Measurements from ENCODE around the gene CDK11A. TPM values are rescaled to one million over a fixed set of nuclear protein-coding genes. Genes with fewer than 3 reads are reported as not detected.

The CDK11A gene
- total and polyA plus RNA-seq, 2 of the 8 experiments (the other 6 are each of a cell fraction or from before 2014, with no cell fraction given), result 15.0 to 45.6 TPM

- H3K27me3 ChIP-seq (replicated peaks in 1 of 4; ENCODE audit: control insufficient read depth in 3 of 4, extremely low read depth in 1 of 4, insufficient read depth in 3 of 4, low read length in 3 of 4), result no peaks in the 10 kb centered on the region
- no peaks in the 10 kb centered on the region for H3K9me3 ChIP-seq (ENCODE audit: insufficient read depth in 2 of 2, low read depth in 1 of 2, low read length in 1 of 2)
- peaks cover 7 to 63% (median 39%) of the 10 kb centered on the region in 4 experiments for H3K36me3 ChIP-seq (ENCODE audit: control insufficient read depth in 2 of 4, insufficient read depth in 4 of 4, low read length in 3 of 4)
- H2AK5ac ChIP-seq (ENCODE audit: low read depth, low read length), result no peak overlapping the region
- TF ChIP-seq KDM5A (IDR thresholded peaks at IDR 0.05; ENCODE audit: low read length) (no peak), ZNF274 (IDR thresholded peaks at IDR 0.05; ENCODE audit: borderline replicate concordance, extremely low read depth, low read length) (no peak), NANOG (IDR thresholded peaks at IDR 0.05; ENCODE audit: insufficient read depth, low read depth, low read length, poor library complexity, severe bottlenecking) (no peak), KDM4A (IDR thresholded peaks at IDR 0.05; ENCODE audit: low read depth, low read length, severe bottlenecking) (no peak), RNF2 (IDR thresholded peaks at IDR 0.05; ENCODE audit: borderline replicate concordance, low read depth, low read length, missing control alignments, poor library complexity, severe bottlenecking) (no peak)
- H3K14ac ChIP-seq (ENCODE audit: insufficient read length), result no peak overlapping the region
- no peak overlapping the region for H2AFZ ChIP-seq (ENCODE audit: low read length)
- H3K4me1 ChIP-seq (replicated peaks in 1 of 4; ENCODE audit: control insufficient read depth in 3 of 4, insufficient read depth in 4 of 4, low read length in 3 of 4), result no peaks in the 10 kb centered on the region
- no peak overlapping the region for H3K4me2 ChIP-seq (ENCODE audit: insufficient read depth in 1 of 2, low read depth in 2 of 2, low read length in 2 of 2)
- 92% methylated on average over 14 of the region's 15 CpGs; no CpG with 5 or more reads in 1 of the 2 experiments for WGBS, 2 experiments (ENCODE audit: extremely low coverage in 1 of 2, insufficient coverage in 1 of 2, insufficient read length in 1 of 2, insufficient replicate concordance in 2 of 2, low coverage in 1 of 2, low lambda C conversion rate in 2 of 2, missing lambda C conversion rate in 1 of 2)
- H3K18ac ChIP-seq (ENCODE audit: extremely low read depth, low read length), result no peak overlapping the region
- H2BK15ac ChIP-seq (ENCODE audit: low read length), result no peak overlapping the region
- POLR2A ChIA-PET (ENCODE audit: partially characterized antibody), result interaction anchor here (1.5 to 2.5 kb wide), 2 partner anchors 12 to 24 kb away, joined by 4 to 7 read pairs; no protein-coding TSS in a partner anchor
- no peak overlapping the region for H3K23ac ChIP-seq (ENCODE audit: insufficient read length)
- no peak overlapping the region for H4K5ac ChIP-seq (ENCODE audit: insufficient read length, low read depth, low read length)
- FAIRE-seq (no peak), DNase-seq (ENCODE audit: low read depth in 1 of 2, low spot score in 2 of 2) (no peak)
- H3K23me2 ChIP-seq (ENCODE audit: low read depth, low read length), result no peaks in the 10 kb centered on the region
- no peak overlapping the region for H2BK12ac ChIP-seq (ENCODE audit: low read depth, low read length)
- H2BK20ac ChIP-seq (ENCODE audit: low read length), result no peak overlapping the region
- no peak overlapping the region for H3K56ac ChIP-seq (replicated peaks; ENCODE audit: insufficient read length, low read depth, low read length)
- peaks cover 5% of the 10 kb centered on the region for H3K79me1 ChIP-seq (ENCODE audit: low read depth, low read length)
- H2BK120ac ChIP-seq (replicated peaks; ENCODE audit: low read depth, low read length), result no peak overlapping the region
- H4K20me1 ChIP-seq (replicated peaks in 1 of 2; ENCODE audit: control insufficient read depth in 1 of 2, insufficient read depth in 2 of 2, low read length in 2 of 2), result peaks cover 16 to 29% of the 10 kb centered on the region in 2 experiments
- no peak overlapping the region for H2BK5ac ChIP-seq (ENCODE audit: low read depth, low read length)
- no peak overlapping the region for H3K9ac ChIP-seq (replicated peaks in 1 of 4; ENCODE audit: extremely low read depth in 1 of 4, low read depth in 3 of 4, low read length in 3 of 4)
- H4K8ac ChIP-seq (ENCODE audit: extremely low read depth, insufficient read depth, low read length), result no peak overlapping the region
- CTCF ChIA-PET (ENCODE audit: partially characterized antibody), result interaction anchor here (0.8 to 1.1 kb wide), 2 partner anchors 39 to 150 kb away, joined by 3 read pairs; no protein-coding TSS in a partner anchor
- peaks cover 5 to 17% of the 10 kb centered on the region in 2 experiments; a peak in 2 of 4 replicates for H3K79me2 ChIP-seq (ENCODE audit: control insufficient read depth in 1 of 2, insufficient read depth in 2 of 2, low read length in 2 of 2)
- no peak overlapping the region for H3K4ac ChIP-seq (replicated peaks; ENCODE audit: insufficient read length, low read depth, low read length)
- H3K27ac ChIP-seq (ENCODE audit: low read depth, low read length), result no peak overlapping the region
- no peak overlapping the region for H4K91ac ChIP-seq (replicated peaks; ENCODE audit: insufficient read length, low read length)
- no peak overlapping the region for H3K4me3 ChIP-seq (ENCODE audit: extremely low read depth in 1 of 4, insufficient read depth in 2 of 4, low read depth in 3 of 4, low read length in 4 of 4)
Observed at GRCh38 chr1:1755852-1756251, 31.7 kb upstream of the CDK11A start.
